GM21737 (cell line): Measurements from ENCODE around the gene SYNGR4.
A peak's percentile ranks its signal among the peaks of the same experiment; 100 is the strongest.
"Not testable (repeated sequence)": the region's sequence is repeated elsewhere in the genome, so short reads cannot be mapped to it uniquely, and the experiment has no call there.

Source experiments
- ATAC-seq: cut with Tn5 transposase; IDR thresholded peaks from one replicate; pipeline ENCODE4 v1.9.1; 2021; ENCODE audit warnings: mild to moderate bottlenecking, moderate library complexity; ENCODE audit not compliant: unreplicated experiment

Gene SYNGR4, protein sequence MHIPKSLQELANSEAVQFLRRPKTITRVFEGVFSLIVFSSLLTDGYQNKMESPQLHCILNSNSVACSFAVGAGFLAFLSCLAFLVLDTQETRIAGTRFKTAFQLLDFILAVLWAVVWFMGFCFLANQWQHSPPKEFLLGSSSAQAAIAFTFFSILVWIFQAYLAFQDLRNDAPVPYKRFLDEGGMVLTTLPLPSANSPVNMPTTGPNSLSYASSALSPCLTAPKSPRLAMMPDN

DNA sequence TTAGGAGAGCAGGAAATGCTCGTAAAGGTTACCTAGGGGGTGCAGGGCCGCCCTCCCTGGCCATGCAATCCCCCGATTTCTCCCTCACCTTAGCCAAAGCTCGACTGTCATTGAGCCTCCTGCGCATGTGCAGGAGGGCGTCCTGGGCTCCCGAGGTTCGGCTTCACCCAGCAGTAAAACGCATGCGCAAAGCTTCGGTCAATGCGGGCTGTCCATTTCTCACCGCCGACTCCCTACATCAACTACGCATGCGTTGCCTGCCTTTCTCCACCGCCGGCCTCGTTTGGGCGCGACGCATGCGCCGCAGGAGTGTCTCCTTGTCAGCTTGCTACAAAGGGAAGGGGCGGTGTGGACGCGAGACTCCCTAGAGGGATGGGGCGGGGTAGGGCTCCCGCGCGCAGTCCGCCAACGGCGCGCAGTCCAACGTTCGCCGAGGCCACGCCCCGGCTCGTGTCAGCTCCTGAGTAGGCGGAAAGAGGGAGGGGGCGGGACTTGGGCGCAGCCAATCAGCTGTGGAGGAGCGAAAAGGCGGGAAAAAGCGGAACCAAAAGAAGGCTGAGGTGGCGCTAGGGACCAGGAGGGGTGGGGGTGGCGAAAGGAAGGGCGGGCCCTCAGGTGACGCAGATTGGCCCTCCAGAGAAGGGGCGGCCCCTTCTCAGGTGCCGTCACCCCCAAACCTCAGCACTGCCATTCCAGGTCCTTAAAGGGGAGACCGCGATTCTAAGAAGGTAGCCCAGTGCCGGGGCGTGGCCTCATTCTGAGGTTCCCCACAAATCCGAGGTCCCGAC is at the start of gene SYNGR4, which contains the start of gene TMEM143:
Gene SYNGR4 (plus strand): TSS at position 558 of the 788 bp plus-strand sequence. CDS start 1,476 bp downstream, outside the sequence.
Gene TMEM143 (minus strand): TSS at position 131 of the 788 bp plus-strand sequence. CDS start 20 bp downstream, at position 111.
- peak; percentile 77 for ATAC-seq

DNA sequence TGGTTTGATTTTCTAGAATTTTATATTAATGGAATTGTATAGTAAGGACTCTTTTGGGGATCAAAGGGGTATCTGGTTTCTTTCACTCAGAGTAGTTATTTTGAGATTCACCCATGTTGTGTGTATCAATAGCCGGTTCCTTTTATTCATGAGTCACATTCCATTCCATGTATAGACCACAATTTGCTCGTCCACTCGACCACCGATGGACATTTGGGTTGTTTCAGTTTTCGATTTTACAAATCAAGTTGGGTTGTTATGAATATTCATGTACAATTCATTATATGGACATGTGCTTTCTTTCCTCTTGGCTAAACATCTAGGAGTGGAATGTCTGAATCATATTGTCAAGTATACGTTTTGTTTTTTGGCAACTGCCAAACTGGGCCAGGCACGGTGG is 48.5 kb upstream of the SYNGR4 start:
- ATAC-seq: no peak

DNA sequence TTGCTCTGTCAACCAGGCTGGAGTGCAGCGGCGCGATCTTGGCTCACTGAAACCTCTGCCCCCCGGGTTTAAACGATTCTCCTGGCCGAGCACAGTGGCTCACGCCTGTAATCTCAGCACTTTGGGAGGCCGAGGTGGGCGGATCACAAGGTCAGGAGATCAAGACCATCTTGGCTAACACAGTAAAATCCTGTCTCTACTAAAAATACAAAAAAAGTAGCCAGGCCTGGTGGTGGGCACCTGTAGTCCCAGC is 46.5 kb upstream of the SYNGR4 start:
- ATAC-seq: not testable (repeated sequence)

DNA sequence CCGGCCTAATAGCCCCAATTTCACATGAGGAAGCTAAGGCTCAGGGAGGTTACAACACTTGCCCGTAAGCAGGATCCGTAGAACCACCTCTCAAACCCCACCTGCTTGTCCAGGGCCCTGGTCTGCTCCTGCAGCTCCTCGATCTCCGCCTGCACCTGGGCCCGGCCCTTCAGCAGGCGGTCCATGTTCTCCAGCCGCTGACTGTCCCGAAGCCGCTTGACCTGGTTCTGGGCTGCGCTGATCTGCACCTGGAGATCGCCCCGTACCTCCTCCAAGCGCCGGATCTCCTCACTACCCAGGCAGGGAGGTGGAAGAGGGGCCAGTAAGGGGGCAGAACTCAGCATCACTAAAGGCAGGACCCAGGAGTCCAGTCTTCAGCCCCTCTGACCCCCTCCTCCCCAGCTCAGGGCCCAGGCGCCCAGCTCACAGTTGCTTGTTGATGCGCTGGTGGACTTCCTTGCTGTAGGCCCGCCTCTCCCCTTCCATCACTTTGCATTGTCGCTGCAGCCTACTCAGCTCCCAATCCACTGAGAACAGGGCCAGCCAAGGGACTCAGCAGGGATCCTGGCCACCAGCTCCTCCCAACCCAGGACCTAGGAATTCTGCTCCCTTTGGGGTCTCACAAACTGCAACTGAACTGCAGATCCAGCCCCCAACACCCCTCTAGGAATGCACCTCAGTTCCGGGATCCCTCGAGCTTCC is 45.7 kb upstream of the SYNGR4 start:
- ATAC-seq: no peak

DNA sequence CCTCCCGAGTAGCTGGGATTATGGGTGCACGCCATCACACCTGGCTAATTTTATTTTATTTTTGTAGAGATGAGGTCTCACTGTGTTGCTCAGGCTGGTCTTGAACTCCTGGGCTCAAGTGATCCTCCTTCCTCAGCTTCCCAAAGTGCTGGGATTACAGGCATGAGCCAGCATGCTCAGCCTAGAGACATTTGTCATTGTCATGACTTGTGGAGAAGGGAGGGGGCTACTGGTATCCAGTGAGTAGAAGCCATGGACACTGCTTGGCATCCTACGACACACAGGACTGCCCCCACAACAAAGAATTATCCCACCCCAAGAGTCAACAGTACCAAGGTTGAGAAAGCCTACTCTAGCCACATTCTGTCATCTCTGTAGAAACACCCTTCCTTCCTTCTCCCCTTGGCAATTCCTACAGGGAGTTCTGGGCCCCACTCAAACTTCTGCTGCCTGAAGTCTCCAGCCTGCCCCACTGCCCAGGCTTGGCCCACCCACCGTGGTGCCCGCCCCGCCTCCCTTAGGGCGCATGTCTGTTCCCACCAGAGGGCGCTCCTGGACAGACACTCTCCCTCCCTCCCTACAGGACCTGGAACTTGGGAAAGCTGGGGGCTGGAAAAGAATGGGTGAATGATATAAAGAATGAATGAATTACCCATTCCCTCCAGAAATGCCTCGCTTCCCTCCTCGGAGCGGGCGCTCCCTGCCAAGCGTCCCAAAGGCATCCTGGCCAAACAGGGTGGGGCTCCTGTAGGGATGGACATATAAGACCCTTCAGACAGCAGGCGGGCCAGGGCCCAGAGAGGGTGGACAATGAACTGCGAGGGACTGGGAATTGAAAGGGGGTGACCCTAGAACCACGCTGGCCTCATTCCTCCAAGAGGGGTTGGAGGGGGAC is 44.3 kb upstream of the SYNGR4 start:
- no peak for ATAC-seq

DNA sequence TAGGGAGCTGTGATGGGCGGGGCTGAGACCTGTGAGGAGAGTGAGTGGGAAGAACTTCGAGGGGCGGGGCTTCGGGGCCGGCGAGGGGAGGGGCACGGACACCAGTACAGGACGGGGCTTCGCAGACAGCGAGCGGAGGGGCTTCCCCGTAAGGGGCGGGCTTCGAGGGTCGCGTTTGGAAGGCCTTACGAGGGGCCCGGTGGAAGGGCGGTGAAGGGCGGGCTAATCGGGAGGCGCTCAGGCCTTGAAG is 42.9 kb upstream of the SYNGR4 start:
- peak; percentile 50 for ATAC-seq

DNA sequence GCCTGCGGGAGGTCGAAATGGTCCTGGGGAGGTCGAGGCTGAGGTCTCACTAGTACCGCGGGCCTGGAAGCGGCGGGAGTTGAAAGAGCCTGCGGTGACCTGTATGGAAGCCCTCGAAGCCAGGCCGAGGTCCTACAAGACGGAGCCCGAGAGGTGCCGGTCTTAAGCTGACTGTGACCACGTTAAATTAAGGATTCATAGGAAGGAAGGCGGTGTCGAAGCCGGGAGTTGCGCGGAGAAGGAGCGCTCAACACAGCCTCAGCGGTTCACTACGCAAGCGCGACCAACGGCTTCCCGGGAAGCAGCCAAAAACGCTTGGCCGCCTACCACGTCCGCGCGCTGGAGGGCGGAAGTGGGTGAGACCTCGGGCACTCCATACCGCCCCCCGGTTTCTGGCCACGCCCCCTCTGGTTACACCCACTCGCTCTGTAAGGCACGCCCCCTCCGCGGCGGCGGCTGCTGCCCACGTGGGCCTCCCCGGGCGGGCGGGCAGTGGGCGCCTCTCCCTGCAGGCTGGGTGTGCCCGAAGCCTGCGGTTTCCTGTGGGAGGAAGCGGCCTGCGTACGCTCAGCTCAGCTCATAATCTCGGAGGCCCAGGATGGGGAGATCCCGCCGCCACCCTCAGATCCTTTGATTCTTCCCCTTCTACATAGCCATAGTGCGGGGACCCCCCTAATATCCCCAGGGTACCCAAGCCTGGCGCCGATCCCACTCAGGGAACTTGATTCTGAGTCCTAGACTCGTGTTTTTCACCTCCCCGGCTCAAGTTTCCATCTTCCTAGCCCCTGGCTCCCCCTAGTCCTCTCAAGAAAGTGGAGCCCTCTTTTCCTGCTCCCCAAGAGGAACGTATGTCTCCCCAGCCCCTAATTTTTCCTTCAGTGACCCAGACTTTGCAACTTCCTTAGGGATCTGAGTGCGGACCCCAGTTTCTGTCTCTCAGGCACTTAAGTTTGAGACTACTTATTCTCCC is 42.3 kb upstream of the SYNGR4 start:
- peak; percentile 55 for ATAC-seq

DNA sequence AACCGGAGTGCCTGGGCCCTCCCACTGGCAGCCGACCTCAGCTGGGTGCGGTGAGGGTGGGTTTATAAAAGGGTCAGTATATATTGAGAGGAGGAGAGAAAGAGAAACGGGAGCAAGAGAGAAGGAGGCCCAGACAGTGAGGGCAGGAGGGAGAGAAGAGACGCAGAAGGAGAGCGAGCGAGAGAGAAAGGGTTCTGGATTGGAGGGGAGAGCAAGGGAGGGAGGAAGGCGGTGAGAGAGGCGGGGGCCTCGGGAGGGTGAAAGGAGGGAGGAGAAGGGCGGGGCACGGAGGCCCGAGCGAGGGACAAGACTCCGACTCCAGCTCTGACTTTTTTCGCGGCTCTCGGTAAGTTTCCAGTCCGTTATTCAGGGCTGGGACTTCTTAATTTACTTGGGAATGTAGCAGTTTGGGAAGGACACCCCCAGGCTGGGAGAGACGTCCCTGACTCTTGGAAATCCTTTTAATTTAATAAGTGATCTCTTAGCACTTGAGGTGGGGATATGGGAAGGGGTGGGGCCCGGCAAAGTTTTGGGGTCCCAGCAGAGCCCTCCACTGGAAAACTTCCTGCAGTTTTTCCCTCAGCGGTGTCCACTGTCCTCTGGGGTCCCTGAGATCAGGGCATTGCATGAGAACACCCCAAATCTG is 38.8 kb upstream of the SYNGR4 start, which contains the start of gene EMP3:
Gene EMP3 (plus strand): TSS at position 288 of the 646 bp plus-strand sequence. CDS start 1,293 bp downstream, outside the sequence.
- no peak for ATAC-seq

DNA sequence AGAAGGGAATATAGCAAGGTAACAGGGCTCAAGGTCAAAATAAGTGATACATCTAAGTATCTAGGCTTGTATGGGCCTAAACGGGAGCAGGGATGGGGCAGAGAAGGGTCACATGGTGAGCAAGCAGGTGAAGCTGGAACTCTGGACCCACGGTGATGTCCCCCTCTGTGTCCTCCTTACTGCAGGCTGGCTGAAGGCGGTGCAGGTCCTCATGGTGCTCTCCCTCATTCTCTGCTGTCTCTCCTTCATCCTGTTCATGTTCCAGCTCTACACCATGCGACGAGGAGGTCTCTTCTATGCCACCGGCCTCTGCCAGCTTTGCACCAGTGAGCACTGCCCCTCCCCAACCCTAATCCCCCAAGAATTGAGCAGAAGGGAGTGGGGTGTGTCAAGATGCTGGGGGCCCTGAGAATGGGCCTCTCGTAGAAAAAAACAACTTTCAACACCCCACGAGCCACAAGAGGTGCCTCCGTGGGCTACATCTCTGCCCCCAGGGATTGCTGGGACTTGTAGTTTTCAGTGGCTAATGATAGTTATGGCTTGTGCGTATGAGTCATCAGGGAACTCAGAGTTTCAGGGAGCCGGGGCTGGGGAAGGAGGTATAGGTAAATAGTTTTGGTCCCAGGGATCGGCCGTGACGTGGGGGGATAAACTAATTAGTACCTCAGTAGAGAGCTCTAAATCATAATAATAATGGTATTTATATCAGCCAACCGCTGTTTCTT is 34.8 kb upstream of the SYNGR4 start:
- ATAC-seq: no peak

DNA sequence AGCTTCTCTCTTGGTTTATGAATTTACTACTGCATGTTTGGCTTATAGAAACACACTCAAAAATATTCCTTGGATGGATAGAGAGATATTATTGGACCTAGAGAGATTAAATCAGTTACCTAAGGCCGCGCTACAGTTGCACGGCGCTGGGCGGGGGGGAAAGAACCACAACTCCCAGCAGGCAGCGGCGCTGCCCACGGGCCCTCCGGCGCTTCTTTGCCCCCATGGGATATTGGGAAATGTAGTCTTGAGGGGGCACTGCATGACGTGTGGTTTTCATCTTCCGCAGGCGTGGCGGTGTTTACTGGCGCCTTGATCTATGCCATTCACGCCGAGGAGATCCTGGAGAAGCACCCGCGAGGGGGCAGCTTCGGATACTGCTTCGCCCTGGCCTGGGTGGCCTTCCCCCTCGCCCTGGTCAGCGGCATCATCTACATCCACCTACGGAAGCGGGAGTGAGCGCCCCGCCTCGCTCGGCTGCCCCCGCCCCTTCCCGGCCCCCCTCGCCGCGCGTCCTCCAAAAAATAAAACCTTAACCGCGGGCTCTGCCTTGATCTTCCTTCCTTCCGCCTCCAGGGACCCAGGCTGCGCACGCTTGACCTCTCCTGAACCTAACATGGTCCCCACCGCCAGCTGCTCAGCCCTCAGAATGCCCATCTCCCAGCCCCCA is 34.0 kb upstream of the SYNGR4 start:
- no peak for ATAC-seq

DNA sequence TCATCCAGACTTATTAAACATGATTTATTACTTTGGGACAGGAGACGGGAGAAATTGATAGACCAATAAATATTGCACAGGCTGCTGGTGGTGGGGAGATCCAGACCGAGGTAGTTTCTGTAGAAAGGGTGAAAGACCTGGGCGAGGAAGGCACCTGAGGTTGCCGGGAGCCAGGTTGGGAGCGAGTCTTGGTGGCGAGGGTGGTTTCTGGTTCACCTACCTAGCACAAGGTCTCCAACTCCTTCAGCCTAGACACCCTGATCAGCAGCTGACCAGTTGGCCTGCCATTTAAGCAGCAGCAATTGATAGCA is 31.9 kb upstream of the SYNGR4 start:
- no peak for ATAC-seq

DNA sequence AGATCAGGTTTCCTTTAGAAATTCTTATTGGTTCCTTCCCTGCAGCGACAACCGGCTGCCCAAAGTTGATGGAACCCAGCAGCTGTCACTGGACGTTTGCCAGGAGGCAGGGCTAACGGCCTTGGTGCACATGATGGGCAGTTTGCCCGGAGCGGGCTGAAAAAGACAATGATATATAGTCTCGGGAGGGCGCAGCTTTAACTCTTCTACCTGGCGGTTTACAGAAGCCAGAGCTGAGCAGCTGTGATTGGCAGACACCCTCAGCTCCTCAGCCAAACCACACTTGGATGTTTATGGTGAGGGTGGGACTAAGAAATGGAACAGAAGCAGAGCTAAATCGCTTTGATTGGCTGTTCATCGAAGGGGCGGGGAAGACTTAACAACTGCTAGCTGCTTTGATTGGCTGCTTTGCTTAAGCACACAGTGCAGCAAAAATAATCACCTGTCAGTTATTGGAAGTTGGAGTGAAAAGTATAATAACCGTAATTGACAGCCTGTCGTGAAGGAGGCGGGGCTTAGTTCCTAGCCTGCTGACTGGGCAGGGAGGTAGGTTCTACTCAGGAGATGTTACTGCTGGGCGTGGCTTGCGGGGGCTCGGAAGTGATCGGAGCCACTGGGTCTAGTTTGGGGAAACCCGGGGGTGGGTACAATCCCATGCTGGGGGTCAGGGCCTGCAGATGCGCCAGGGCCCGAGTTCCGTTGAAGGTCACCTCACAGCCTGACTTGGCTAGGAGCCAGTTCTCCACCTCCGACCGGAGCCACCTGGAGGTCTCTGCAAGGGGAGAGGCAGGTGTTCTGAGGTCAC is 31.3 kb upstream of the SYNGR4 start:
- ATAC-seq: peak; percentile 53

DNA sequence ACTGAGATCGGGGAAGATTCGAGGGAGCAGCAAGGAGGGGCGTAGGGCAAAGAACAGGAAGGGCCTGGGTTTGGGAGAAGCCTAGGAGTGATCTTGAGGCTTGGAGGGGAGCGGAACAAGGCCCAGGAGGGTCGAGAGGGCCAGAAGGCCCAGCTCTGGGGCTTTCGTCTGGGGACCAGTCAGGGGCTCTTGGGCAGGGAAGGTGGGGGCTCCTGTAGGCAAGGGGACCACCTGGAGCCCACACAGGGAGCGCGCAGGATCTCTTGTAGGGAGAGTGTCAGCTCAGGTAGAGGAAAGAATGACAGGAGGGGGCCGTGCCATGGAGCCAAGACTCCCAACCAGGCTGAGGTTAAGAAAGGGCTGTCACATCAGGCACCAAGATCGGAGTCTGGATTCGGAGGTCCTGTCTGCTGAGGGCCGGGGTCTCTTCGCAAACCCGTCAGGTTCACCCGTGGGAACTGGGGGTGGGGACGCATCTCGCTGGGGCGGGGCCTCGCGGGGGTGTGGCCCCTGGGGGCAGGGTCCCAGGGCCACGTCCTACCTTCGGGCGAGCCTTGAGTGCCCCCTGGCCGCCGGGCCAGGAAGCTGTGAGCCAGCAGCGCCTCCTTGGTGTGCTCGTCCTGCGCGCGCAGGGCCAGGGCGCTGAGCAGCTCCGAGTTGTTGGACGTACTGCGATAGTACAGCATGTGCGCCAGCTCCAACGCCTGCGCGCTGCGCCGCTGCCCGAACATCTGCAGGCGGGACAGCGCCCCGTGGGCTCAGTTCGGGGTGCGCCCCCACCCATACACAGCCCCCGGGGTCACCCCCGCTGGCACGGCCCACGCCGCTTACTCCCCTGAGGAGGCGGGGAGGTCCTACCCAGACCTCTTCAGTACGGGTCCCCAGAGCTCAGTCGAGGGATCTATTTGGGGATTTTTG is 30.4 kb upstream of the SYNGR4 start:
- ATAC-seq: peak; percentile 43

DNA sequence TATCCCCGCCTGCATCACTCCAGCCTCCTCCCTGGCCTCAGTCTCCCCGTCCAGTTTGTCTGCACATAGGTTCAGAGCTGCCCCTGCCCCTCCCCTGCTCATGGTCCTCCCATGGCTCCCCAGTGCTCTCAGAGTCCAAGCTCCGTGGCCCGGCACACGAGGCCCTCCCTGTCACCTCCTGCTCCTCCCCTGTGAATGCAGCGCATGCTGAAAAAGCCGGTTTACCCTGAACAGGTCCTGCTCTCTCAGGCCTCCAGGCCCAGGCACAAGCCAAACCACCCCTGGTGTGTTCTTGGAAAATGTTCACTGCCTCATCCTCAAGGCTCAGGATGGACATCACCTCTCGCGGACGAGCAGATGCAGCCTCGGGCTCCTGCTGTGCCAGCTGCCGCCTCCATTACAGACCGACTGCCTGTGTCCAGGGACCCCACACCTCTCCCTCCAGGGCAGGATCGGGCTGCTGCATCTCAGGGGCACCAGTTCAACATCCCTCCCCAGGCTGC is 25.9 kb upstream of the SYNGR4 start:
- no peak for ATAC-seq

DNA sequence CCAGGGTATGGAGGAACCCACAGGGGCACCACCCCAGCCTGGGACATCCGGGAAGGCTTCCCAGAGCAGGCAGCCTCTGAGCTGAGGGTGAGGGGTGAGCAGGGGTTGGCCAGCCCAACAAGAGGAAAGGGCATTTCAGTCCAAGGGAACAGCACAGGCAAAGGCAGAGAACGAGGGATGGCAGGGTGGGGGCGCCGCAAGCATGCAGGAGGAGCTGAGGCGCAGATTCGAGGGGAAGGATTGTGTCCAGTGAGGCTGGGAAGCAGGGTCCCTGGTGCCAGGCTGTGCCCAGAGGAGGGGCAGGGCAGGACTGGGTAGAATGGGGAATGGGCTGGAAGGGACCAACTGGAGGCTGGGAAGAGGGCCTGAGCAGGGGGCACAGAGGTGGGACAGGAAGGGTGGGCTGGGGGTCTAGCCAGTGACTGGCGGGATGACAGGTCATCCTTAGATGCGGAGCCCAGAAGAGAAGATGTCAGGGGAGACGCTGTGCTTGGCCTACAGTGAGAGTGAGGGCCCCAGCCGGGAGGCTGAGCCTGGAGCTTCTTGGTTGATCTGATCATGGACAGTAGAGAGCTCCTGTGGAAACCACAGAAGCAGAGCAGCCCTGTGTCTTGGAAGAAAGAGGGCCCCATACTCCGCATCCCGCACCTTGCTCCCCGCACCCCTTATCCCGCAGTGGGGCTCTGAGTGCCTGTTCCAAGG is 25.2 kb upstream of the SYNGR4 start:
- no peak for ATAC-seq

DNA sequence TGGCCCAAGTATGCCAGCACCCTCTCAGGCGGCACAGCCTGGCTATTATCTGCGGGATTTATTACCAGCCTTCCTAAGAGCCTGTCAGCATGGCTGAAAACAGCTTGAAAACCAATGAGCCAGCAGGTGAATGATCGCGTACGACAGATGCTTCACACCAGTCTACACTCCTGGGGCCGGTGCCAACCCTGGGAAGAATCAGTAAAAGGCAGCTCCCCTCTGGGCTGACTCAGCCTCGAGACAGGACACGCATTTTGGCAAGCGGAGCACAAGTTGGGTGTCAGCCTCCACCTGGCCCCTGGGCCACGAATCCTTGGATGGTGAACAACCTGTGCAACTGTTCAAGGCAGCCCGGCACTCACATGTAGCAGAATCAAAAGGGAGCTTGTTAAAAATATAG is 23.2 kb upstream of the SYNGR4 start:
- no peak for ATAC-seq
